ENCODE data around the gene NEMF.

- TF ChIP-seq POLR2A (IDR thresholded peaks at IDR 0.05) (no peak), CTCF (IDR thresholded peaks at IDR 0.05) (no peak)
Observed at GRCh38 chr14:49732896-49733295, 119.7 kb downstream of the NEMF start.
